NOMO-1 treated with DMSO at 0.1 percent for 48 hours (cell line): ENCODE data around the gene GMEB2.
"Not testable (repeated sequence)": the region's sequence is repeated elsewhere in the genome, so short reads cannot be mapped to it uniquely, and the experiment has no call there.

ENCODE experiments used
- DNase-seq: peaks from one replicate; lab custom pipeline; 2025; ENCODE audit not compliant: unreplicated experiment; lab: John Stamatoyannopoulos, UW

GMEB2 gene

GRCh38 chr20:63657937-63658748 is 31.2 kb upstream of the GMEB2 start, which contains the start of gene RTEL1:
TSS of gene RTEL1 (plus strand) at chr20:63658312. CDS start at chr20:63659403, 1,091 bp downstream.
- DNase-seq, result peak; percentile 85

GRCh38 chr20:63657260-63657936 is 30.5 kb upstream of the GMEB2 start:
- peak; percentile 14 for DNase-seq

- no peak for DNase-seq
These were observed 29.6 kb upstream of the GMEB2 start for GRCh38 chr20:63656451-63656850.

- no peak for DNase-seq
These were observed 28.3 kb upstream of the GMEB2 start for GRCh38 chr20:63655249-63655648.

- no peak for DNase-seq
These were observed 27.2 kb upstream of the GMEB2 start for GRCh38 chr20:63653974-63654668.

GRCh38 chr20:63653041-63653973 is 26.4 kb upstream of the GMEB2 start, which contains the start of gene STMN3:
TSS of gene STMN3 (minus strand) at chr20:63653424. CDS start at chr20:63653345, 79 bp downstream.
- peak; percentile 81 for DNase-seq

GRCh38 chr20:63652192-63652980 is 25.5 kb upstream of the GMEB2 start:
- no peak for DNase-seq

- DNase-seq, result no peak
These were observed 25.0 kb upstream of the GMEB2 start for GRCh38 chr20:63651942-63652191.

- not testable (repeated sequence) for DNase-seq
These were observed 23.6 kb upstream of the GMEB2 start for GRCh38 chr20:63650486-63650885.

- DNase-seq, result no peak
These were observed 22.1 kb upstream of the GMEB2 start for GRCh38 chr20:63648895-63649589.

GRCh38 chr20:63648190-63648589 is 21.3 kb upstream of the GMEB2 start:
- DNase-seq, result no peak

GRCh38 chr20:63645218-63645617 is 18.3 kb upstream of the GMEB2 start:
- DNase-seq, result no peak

GRCh38 chr20:63643946-63644345 is 17.0 kb upstream of the GMEB2 start:
- DNase-seq, result no peak

GRCh38 chr20:63643499-63643898 is 16.6 kb upstream of the GMEB2 start:
- no peak for DNase-seq

- no peak for DNase-seq
These were observed 15.8 kb upstream of the GMEB2 start for GRCh38 chr20:63642527-63643247.

- DNase-seq, result peak; percentile 79
These were observed 15.1 kb upstream of the GMEB2 start for GRCh38 chr20:63641792-63642523.

- peak; percentile 15 for DNase-seq
These were observed 14.4 kb upstream of the GMEB2 start for GRCh38 chr20:63641146-63641791.

- DNase-seq, result not testable (repeated sequence)
These were observed 13.8 kb upstream of the GMEB2 start for GRCh38 chr20:63640686-63641085.
